Measurements from ENCODE around the gene HCCS. TPM values are rescaled to one million over a fixed set of nuclear protein-coding genes. Genes with fewer than 3 reads are reported as not detected.
A peak's percentile ranks its signal among the peaks of the same experiment; 100 is the strongest.

HCCS gene
- total RNA-seq, 6 experiments from 2014 or later, result 8.5 to 13.1 (median 10.3) TPM

DNA sequence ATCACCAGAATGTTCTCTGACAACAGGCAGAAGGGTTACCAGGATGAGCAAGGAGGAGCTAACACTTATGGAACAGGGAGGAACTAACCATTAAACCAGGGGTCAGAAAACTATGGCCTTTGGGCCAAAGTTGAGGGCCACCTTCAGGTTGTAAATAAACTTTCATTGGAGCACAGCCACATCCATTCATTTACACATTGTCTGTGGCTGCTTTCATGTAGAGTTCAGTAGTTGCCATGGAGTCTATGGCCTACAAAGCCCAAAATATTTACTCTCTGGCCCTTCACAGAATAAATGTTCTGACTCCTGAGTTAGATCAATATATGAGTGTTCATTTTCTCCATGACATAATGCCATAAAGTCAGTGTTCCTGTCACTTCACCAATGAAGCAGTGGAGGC, 13.2 kb upstream of the HCCS start:
- intact Hi-C loops (cut with DNase I), result no loop called here
- DNase-seq, result no peak
- Histone ChIP-seq H3K27ac (no peak overlapping the region), H3K4me1 (no peaks in the 10 kb centered on the region), H3K27me3 (no peaks in the 10 kb centered on the region), H3K36me3 (no peaks in the 10 kb centered on the region), H3K4me3 (no peak overlapping the region), H3K9me3 (no peaks in the 10 kb centered on the region)
- TF ChIP-seq, protein P1, sequence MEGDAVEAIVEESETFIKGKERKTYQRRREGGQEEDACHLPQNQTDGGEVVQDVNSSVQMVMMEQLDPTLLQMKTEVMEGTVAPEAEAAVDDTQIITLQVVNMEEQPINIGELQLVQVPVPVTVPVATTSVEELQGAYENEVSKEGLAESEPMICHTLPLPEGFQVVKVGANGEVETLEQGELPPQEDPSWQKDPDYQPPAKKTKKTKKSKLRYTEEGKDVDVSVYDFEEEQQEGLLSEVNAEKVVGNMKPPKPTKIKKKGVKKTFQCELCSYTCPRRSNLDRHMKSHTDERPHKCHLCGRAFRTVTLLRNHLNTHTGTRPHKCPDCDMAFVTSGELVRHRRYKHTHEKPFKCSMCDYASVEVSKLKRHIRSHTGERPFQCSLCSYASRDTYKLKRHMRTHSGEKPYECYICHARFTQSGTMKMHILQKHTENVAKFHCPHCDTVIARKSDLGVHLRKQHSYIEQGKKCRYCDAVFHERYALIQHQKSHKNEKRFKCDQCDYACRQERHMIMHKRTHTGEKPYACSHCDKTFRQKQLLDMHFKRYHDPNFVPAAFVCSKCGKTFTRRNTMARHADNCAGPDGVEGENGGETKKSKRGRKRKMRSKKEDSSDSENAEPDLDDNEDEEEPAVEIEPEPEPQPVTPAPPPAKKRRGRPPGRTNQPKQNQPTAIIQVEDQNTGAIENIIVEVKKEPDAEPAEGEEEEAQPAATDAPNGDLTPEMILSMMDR (IDR thresholded peaks at IDR 0.05), result no peak
- no peak for TF ChIP-seq POLR2A (IDR thresholded peaks at IDR 0.05)
- ATAC-seq, result peak; percentile 47 to 76 (median 54)

DNA sequence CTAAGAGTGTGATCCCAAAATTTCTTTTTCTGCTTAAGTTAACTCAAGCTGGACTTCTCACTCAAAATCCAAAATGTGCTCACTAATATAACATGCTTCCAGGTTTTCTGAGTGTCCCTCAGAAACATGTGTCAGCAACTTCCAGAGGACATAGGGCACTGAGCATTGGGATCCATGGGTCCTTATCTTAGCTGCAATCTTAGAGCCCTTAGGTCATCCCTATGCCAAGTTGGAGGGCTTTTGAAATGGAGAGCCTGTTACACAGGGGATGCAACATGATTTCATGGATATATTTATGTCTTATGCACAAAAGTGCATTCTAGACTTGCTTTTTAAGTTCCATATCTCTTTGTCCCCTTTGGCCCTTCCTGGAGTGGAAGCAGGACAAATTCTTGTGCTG, 11.7 kb upstream of the HCCS start:
- DNase-seq (no peak), ATAC-seq (peak in 1 of 4 donors; percentile 37)
- H3K4me1 ChIP-seq, result no peaks in the 10 kb centered on the region
- no peak overlapping the region for H3K27ac ChIP-seq
- no peak overlapping the region for H3K4me3 ChIP-seq
- no peaks in the 10 kb centered on the region for H3K36me3 ChIP-seq
- TF ChIP-seq, protein P1 (IDR thresholded peaks at IDR 0.05), result no peak
- no peak for TF ChIP-seq POLR2A (IDR thresholded peaks at IDR 0.05)
- no peaks in the 10 kb centered on the region for H3K9me3 ChIP-seq
- H3K27me3 ChIP-seq, result no peaks in the 10 kb centered on the region
- intact Hi-C loops (cut with DNase I), result no loop called here

DNA sequence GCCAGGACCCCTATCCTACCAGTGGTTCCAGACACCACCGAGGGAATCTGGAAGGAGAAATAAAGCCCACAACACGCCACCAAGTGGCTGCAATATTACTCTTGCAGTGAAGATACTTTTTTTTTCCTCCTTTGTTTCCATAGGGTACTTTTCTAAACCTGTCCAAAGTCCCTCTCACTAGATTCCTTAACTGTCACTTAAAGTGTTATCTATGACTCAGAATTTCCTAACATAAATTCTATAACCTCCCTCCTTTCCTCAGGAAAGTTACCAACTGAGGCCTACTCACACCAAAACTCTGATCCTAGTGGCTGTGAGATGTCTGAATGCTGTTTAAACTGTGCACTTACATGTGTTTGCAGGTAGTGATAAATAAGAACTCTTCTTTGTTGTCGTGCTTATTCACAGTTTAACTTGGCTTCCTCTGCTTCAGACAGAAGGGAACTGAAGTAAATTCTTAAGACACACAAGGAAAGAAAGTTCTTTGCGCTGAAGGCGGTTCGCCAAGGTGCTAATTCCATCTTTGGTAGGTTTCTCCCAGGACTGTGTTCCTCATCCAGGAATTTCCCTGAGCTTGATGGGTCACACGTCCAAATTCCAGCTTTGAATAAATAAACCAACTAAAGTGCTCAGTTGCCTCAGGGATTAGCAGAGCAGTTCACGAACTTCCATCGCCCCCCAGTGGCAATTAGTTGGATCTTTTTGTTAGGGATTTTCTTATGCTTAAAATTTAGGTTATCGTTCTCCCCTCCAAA, 10.7 kb upstream of the HCCS start:
- ATAC-seq (peak; percentile 91 to 95 (median 92)), DNase-seq (peak in 1 of 3 donors; percentile 49)
- Histone ChIP-seq H3K36me3 (no peaks in the 10 kb centered on the region), H3K27ac (no peak overlapping the region), H3K9me3 (no peaks in the 10 kb centered on the region), H3K4me1 (no peaks in the 10 kb centered on the region), H3K4me3 (no peak overlapping the region), H3K27me3 (no peaks in the 10 kb centered on the region)
- intact Hi-C loops (cut with DNase I), result no loop called here
- TF ChIP-seq, protein P1 (IDR thresholded peaks at IDR 0.05), result peak; percentile 41 to 48 (median 46)
- TF ChIP-seq POLR2A (IDR thresholded peaks at IDR 0.05), result no peak
- WGBS (ENCODE audit: insufficient coverage, low coverage, low lambda C conversion rate, missing lambda C conversion rate), result 34% methylated on average over 10 of the region's 10 CpGs

DNA sequence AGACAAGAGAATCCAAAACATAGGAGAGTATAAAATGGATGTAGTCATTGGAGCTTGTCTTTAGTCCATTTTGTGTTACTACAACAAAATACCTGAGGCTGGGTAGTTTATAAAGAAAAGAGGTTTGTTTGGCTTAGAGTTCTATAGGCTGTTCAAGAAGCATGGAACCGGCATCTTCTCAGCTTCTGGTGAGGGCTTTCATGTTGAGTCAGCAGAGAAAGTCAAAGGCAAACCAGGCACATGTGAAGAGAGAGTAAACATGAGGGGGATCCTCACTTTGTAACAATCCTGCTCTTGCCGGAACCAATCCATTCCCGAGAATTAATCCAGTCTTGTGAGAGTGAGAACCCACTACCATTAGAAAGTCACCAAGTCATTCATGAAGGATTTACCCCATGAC, 8.1 kb upstream of the HCCS start:
- Histone ChIP-seq H3K36me3 (no peaks in the 10 kb centered on the region), H3K4me1 (no peaks in the 10 kb centered on the region), H3K27me3 (no peaks in the 10 kb centered on the region), H3K27ac (no peak overlapping the region), H3K4me3 (no peak overlapping the region), H3K9me3 (no peaks in the 10 kb centered on the region)
- intact Hi-C loops (cut with DNase I), result no loop called here
- ATAC-seq (no peak), DNase-seq (no peak)
- 78% methylated on average over 1 of the region's 3 CpGs for WGBS (ENCODE audit: insufficient coverage, low coverage, low lambda C conversion rate, missing lambda C conversion rate)
- TF ChIP-seq POLR2A (IDR thresholded peaks at IDR 0.05), result no peak
- TF ChIP-seq, protein P1 (IDR thresholded peaks at IDR 0.05), result no peak

DNA sequence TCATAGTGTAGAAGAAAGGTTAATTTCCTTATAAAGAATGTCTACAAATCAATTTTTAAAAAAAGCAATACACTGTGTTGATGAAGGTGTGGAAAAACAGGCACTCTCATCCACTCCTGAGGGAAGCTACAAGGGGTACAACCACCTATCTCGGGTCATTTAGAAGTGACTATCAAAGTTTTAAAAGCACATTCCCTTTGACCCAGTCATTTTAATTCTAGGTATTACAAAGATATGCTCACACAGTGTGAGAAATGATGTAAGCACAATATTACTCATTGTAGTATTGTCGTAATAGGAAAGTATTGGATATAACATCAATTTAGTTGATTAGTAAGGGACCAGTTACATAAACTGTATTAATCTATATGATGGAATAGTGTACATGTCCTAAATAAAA, 7.4 kb upstream of the HCCS start:
- Histone ChIP-seq H3K36me3 (no peaks in the 10 kb centered on the region), H3K4me1 (no peaks in the 10 kb centered on the region), H3K27me3 (no peaks in the 10 kb centered on the region), H3K9me3 (no peaks in the 10 kb centered on the region), H3K27ac (no peak overlapping the region), H3K4me3 (no peak overlapping the region)
- DNase-seq (no peak), ATAC-seq (no peak)
- intact Hi-C loops (cut with DNase I), result no loop called here
- 57% methylated on average over 2 of the region's 2 CpGs for WGBS (ENCODE audit: insufficient coverage, low coverage, low lambda C conversion rate, missing lambda C conversion rate)
- TF ChIP-seq POLR2A (IDR thresholded peaks at IDR 0.05), result no peak
- TF ChIP-seq, protein P1 (IDR thresholded peaks at IDR 0.05), result no peak

All from right lobe of liver (tissue), 6 donors.